SK-N-SH treated with all-trans-retinoic acid at 6 μM for 48 hours (cell line): ENCODE data around the gene SLC17A9.

Experiments
- ARNTL ChIP-seq: fragments of 450-650 bp; formaldehyde crosslinking; IDR thresholded peaks from 2 replicates; pipeline ENCODE4 v1.5.0; 2020; ENCODE audit warnings: low read depth, mild to moderate bottlenecking, moderate library complexity, borderline replicate concordance
- ESRRG ChIP-seq: fragments of 250-450 bp; sonication (Bioruptor Pico); IDR thresholded peaks from 2 replicates; pipeline ENCODE4 v1.6.1; 2021; ENCODE audit warnings: mild to moderate bottlenecking
- ISL1 ChIP-seq: fragments of 250-450 bp; sonication (Bioruptor Pico); IDR thresholded peaks from 2 replicates; pipeline ENCODE4 v2.1.2; 2022; ENCODE audit warnings: mild to moderate bottlenecking, moderate library complexity
- OSR1 ChIP-seq: fragments of 250-450 bp; sonication (Bioruptor Pico); IDR thresholded peaks from 2 replicates; pipeline ENCODE4 v1.8.0; 2022; ENCODE audit warnings: moderate library complexity, mild to moderate bottlenecking, inconsistent platforms
- PPARA ChIP-seq: fragments of 250-450 bp; sonication (Bioruptor Pico); IDR thresholded peaks from 2 replicates; pipeline ENCODE4 v1.5.0; 2020; ENCODE audit warnings: mild to moderate bottlenecking, borderline replicate concordance
- RARB ChIP-seq: fragments of 250-450 bp; sonication (Bioruptor Pico); IDR thresholded peaks from 2 replicates; pipeline ENCODE4 v1.8.0; 2021; ENCODE audit warnings: mild to moderate bottlenecking, moderate library complexity
- TCF4 ChIP-seq: fragments of 250-450 bp; sonication (Bioruptor Pico); IDR thresholded peaks from 2 replicates; pipeline ENCODE4 v1.8.0; 2021; ENCODE audit warnings: mild to moderate bottlenecking, moderate library complexity, borderline replicate concordance
- TOX ChIP-seq: fragments of 250-450 bp; sonication (Bioruptor Pico); IDR thresholded peaks from 2 replicates; pipeline ENCODE4 v1.8.0; 2021; ENCODE audit warnings: mild to moderate bottlenecking, moderate library complexity, borderline replicate concordance
- ZFP30 ChIP-seq: fragments of 450-650 bp; formaldehyde crosslinking; IDR thresholded peaks from 2 replicates; pipeline ENCODE4 v1.5.0; 2022; ENCODE audit warnings: mild to moderate bottlenecking, moderate library complexity
- ZNF565 ChIP-seq: fragments of 450-650 bp; formaldehyde crosslinking; conservative IDR thresholded peaks from 2 replicates; pipeline ENCODE4 v1.5.0; 2020; ENCODE audit warnings: low read depth, mild to moderate bottlenecking, moderate library complexity
- ZNF8 ChIP-seq: fragments of 450-650 bp; formaldehyde crosslinking; IDR thresholded peaks from 2 replicates; pipeline ENCODE4 v1.5.0; 2020; ENCODE audit warnings: mild to moderate bottlenecking, moderate library complexity
- TF ChIP-seq, protein P1 (sequence below): fragments of 250-450 bp; sonication (Bioruptor Pico); IDR thresholded peaks from 2 replicates; pipeline ENCODE4 v1.5.0; 2020; ENCODE audit warnings: mild to moderate bottlenecking, moderate library complexity
- TF ChIP-seq, protein P2 (sequence below): fragments of 250-450 bp; sonication (Bioruptor Pico); IDR thresholded peaks from 2 replicates; pipeline ENCODE4 v1.5.1; 2020; ENCODE audit warnings: low read depth, mild to moderate bottlenecking, moderate library complexity
- TF ChIP-seq, protein P3 (sequence below): fragments of 250-450 bp; sonication (Bioruptor Pico); IDR thresholded peaks from 2 replicates; pipeline ENCODE4 v1.8.0; 2020; ENCODE audit warnings: mild to moderate bottlenecking, moderate library complexity, borderline replicate concordance

DNA sequence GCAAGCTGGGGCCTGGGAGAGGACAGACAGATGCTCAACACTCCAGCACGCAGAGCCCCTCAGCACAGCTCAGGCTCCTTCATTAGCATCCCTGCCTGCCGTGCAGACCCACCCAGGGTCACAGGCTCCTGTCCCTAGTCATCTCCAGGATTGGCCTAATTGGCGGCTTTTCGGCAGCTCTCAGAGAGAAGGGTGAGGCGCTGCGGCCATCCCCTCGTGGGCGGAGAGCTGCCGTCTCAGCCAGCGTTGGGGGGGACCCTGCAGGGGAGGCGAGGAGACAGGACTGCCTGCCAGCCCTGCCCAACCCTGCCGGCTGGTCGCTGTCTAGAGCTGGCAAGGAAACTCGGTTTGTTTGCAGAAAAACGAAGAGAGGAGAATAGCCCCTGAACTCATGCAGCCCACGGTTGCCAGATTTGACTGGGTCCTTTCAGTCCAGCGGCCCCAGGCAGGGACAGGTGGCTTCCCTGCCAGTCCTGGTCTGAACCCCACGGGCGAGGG is 27.4 kb downstream of the SLC17A9 start:
- no peak for TF ChIP-seq ARNTL (CRISPR knock-in tag)
- no peak for TF ChIP-seq TCF4
- TF ChIP-seq PPARA (CRISPR knock-in tag): no peak
- TF ChIP-seq, protein P1, sequence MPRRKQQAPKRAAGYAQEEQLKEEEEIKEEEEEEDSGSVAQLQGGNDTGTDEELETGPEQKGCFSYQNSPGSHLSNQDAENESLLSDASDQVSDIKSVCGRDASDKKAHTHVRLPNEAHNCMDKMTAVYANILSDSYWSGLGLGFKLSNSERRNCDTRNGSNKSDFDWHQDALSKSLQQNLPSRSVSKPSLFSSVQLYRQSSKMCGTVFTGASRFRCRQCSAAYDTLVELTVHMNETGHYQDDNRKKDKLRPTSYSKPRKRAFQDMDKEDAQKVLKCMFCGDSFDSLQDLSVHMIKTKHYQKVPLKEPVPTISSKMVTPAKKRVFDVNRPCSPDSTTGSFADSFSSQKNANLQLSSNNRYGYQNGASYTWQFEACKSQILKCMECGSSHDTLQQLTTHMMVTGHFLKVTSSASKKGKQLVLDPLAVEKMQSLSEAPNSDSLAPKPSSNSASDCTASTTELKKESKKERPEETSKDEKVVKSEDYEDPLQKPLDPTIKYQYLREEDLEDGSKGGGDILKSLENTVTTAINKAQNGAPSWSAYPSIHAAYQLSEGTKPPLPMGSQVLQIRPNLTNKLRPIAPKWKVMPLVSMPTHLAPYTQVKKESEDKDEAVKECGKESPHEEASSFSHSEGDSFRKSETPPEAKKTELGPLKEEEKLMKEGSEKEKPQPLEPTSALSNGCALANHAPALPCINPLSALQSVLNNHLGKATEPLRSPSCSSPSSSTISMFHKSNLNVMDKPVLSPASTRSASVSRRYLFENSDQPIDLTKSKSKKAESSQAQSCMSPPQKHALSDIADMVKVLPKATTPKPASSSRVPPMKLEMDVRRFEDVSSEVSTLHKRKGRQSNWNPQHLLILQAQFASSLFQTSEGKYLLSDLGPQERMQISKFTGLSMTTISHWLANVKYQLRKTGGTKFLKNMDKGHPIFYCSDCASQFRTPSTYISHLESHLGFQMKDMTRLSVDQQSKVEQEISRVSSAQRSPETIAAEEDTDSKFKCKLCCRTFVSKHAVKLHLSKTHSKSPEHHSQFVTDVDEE (CRISPR knock-in tag): no peak
- TF ChIP-seq TOX (CRISPR knock-in tag): no peak
- TF ChIP-seq, protein P2, sequence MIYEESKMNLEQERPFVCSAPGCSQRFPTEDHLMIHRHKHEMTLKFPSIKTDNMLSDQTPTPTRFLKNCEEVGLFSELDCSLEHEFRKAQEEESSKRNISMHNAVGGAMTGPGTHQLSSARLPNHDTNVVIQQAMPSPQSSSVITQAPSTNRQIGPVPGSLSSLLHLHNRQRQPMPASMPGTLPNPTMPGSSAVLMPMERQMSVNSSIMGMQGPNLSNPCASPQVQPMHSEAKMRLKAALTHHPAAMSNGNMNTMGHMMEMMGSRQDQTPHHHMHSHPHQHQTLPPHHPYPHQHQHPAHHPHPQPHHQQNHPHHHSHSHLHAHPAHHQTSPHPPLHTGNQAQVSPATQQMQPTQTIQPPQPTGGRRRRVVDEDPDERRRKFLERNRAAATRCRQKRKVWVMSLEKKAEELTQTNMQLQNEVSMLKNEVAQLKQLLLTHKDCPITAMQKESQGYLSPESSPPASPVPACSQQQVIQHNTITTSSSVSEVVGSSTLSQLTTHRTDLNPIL (CRISPR knock-in tag): no peak
- TF ChIP-seq, protein P3, sequence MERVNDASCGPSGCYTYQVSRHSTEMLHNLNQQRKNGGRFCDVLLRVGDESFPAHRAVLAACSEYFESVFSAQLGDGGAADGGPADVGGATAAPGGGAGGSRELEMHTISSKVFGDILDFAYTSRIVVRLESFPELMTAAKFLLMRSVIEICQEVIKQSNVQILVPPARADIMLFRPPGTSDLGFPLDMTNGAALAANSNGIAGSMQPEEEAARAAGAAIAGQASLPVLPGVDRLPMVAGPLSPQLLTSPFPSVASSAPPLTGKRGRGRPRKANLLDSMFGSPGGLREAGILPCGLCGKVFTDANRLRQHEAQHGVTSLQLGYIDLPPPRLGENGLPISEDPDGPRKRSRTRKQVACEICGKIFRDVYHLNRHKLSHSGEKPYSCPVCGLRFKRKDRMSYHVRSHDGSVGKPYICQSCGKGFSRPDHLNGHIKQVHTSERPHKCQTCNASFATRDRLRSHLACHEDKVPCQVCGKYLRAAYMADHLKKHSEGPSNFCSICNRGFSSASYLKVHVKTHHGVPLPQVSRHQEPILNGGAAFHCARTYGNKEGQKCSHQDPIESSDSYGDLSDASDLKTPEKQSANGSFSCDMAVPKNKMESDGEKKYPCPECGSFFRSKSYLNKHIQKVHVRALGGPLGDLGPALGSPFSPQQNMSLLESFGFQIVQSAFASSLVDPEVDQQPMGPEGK: no peak
- TF ChIP-seq ZNF8: no peak
- no peak for TF ChIP-seq ZNF565
- TF ChIP-seq RARB (CRISPR knock-in tag): no peak
- no peak for TF ChIP-seq ZFP30 (CRISPR knock-in tag)
- TF ChIP-seq ISL1 (CRISPR knock-in tag): no peak
- no peak for TF ChIP-seq OSR1 (CRISPR knock-in tag)
- no peak for TF ChIP-seq ESRRG (CRISPR knock-in tag)
